Measurements from ENCODE around the gene ACSL4.

ACSL4 gene

GRCh38 chrX:109601486-109601885 is 131.6 kb downstream of the ACSL4 start:
- no peak for DNase-seq (ENCODE audit: low spot score)

GRCh38 chrX:109600237-109600651 is 132.8 kb downstream of the ACSL4 start:
- DNase-seq (ENCODE audit: low spot score): no peak

- DNase-seq (ENCODE audit: low spot score): no peak
Observed at GRCh38 chrX:109596015-109596414, 137.0 kb downstream of the ACSL4 start.

Data from CD4-positive, alpha-beta T cell treated with Interleukin-15 for 4 hours (primary cell).